ENCODE measurements around the gene CHPF2.

DNA sequence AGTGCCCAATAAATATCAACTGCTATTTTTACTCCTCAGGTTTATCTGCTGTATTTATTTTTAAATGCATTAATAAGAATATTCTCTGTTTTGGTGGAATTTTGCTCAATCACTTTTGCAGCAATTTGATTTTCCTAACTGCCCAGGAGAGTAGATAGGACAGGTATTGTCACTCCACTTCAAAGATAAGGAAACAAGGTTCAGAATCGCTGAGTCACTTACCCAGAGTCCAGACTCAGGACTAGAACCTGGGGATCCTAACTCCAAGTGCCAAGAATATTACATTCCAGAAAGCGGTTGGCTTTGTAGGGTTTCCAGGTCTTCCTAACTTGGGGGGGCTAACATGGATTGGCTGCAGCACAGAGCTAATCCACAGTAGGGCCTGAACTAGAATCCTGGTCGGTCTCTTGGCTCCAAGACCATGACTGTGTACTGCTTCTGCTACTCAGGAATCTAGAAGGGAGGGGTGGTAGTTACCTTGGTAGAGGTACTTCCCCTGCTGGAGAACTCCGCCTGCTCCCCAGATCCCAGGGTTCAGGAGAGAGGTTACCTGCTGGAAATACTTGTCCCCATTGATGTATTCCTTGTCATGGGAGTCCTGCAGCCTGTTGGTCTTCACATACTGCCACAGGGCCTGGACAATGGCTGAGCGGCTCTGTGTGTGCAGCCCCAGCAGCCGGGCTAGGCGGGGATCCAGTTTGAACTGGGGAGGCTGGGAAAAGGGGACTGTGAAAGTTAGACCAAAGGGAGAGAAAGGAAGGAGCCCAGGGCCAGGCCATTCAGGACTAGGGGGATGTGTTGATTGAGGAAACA, 8.9 kb downstream of the CHPF2 start:
- TF ChIP-seq, protein P1, sequence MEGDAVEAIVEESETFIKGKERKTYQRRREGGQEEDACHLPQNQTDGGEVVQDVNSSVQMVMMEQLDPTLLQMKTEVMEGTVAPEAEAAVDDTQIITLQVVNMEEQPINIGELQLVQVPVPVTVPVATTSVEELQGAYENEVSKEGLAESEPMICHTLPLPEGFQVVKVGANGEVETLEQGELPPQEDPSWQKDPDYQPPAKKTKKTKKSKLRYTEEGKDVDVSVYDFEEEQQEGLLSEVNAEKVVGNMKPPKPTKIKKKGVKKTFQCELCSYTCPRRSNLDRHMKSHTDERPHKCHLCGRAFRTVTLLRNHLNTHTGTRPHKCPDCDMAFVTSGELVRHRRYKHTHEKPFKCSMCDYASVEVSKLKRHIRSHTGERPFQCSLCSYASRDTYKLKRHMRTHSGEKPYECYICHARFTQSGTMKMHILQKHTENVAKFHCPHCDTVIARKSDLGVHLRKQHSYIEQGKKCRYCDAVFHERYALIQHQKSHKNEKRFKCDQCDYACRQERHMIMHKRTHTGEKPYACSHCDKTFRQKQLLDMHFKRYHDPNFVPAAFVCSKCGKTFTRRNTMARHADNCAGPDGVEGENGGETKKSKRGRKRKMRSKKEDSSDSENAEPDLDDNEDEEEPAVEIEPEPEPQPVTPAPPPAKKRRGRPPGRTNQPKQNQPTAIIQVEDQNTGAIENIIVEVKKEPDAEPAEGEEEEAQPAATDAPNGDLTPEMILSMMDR (IDR thresholded peaks at IDR 0.05): no peak
- no peak for TF ChIP-seq POLR2A (IDR thresholded peaks at IDR 0.05)

All from testis (tissue), 2 donors.